Peyer's patch (tissue), 4 donors: ENCODE results near the gene NFATC2IP. TPM values are rescaled to one million over a fixed set of nuclear protein-coding genes. Genes with fewer than 3 reads are reported as not detected.
A peak's percentile ranks its signal among the peaks of the same experiment; 100 is the strongest.
"Not testable (repeated sequence)": the region's sequence is repeated elsewhere in the genome, so short reads cannot be mapped to it uniquely, and the experiment has no call there.

Experiments used
- DNase-seq, 3 donors: peaks; one replicate each; pipeline ENCODE4 v3.0.0-alpha.2; 2017 to 2019
- H3K27ac ChIP-seq, 4 donors: fragments of 200-600 bp; sonication (generic); one replicate each; pipeline ENCODE4 v1.5.1; 2016 to 2019
- H3K27me3 ChIP-seq, 2 donors: fragments of 200-600 bp; sonication (generic); one replicate each; pipeline ENCODE4 v1.5.1; 2019
- H3K36me3 ChIP-seq, 3 donors: fragments of 200-600 bp; sonication (generic); one replicate each; pipeline ENCODE4 v1.5.1; 2016 to 2019
- H3K4me1 ChIP-seq, 4 donors: fragments of 200-600 bp; sonication (generic); one replicate each; pipeline ENCODE4 v1.5.1; 2016 to 2019
- H3K4me3 ChIP-seq, 4 donors: fragments of 200-600 bp; sonication (generic); 1 replicate in 3 of 4; 2 replicates in 1 of 4; pipeline ENCODE4 v1.5.1; 2016 to 2019; ENCODE audit warnings: mild to moderate bottlenecking in 1 of 4
- H3K9me3 ChIP-seq, 4 donors: fragments of 200-600 bp; sonication (generic); one replicate each; pipeline ENCODE4 v1.5.1; 2016 to 2019; ENCODE audit warnings: mild to moderate bottlenecking in 1 of 4
- CTCF ChIP-seq, 6 experiments: fragments of 450-650 bp in 4 of 6; fragments of 200-600 bp in 2 of 6; sonication (generic) in 1 of 6; IDR thresholded peaks; one replicate each; pipeline ENCODE4 v1.5.1; 2017 to 2019; ENCODE audit warnings: antibody characterized with exemption in 6 of 6, mild to moderate bottlenecking in 3 of 6, moderate library complexity in 1 of 6
- POLR2A ChIP-seq, 2 donors: fragments of 450-650 bp; IDR thresholded peaks; one replicate each; pipeline ENCODE4 v1.5.1; 2017; ENCODE audit warnings: antibody characterized with exemption in 2 of 2, mild to moderate bottlenecking in 2 of 2, moderate library complexity in 2 of 2
- total RNA-seq, 4 donors: library from RNA; depleted of rRNA; stranded (reverse); fragments of >200 nt; gene quantifications; one replicate each; pipeline ENCODE4 v1.1.0, GENCODE V29; 2016

NFATC2IP gene
- total RNA-seq, 4 donors from 2014 or later: 53.8 to 86.5 (median 79.6) TPM

DNA sequence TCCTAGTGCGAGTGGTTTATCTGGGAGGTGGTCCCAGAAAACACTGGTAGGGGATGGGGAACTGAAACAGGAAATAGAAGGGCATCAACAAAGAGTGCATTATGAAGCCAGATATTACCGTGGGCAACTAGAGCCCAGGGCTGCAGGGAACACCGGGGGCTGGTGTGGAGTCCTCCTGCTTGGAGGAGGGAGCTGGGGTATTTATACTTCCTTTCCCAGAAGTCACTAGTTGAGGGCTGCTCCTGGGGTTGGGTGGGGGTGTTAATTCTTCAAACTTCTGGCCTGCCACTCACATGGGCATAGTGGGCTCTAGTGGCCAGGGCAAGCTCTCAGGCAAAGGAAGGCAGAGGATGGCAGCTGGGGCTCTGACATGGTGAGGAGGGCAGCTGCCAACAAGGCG, 48.8 kb downstream of the NFATC2IP start:
- no peak for DNase-seq
- no peaks in the 10 kb centered on the region for H3K36me3 ChIP-seq
- H3K27me3 ChIP-seq: no peaks in the 10 kb centered on the region
- TF ChIP-seq CTCF (IDR thresholded peaks at IDR 0.05): no peak
- TF ChIP-seq POLR2A (IDR thresholded peaks at IDR 0.05): no peak
- H3K4me1 ChIP-seq: no peaks in the 10 kb centered on the region
- H3K27ac ChIP-seq: no peak overlapping the region
- H3K9me3 ChIP-seq: no peaks in the 10 kb centered on the region
- H3K4me3 ChIP-seq: no peak overlapping the region

- no peak for TF ChIP-seq POLR2A (IDR thresholded peaks at IDR 0.05)
- no peaks in the 10 kb centered on the region for H3K36me3 ChIP-seq
- H3K4me3 ChIP-seq: no peak overlapping the region
- no peak overlapping the region for H3K27ac ChIP-seq
- no peaks in the 10 kb centered on the region for H3K9me3 ChIP-seq
- H3K4me1 ChIP-seq: no peaks in the 10 kb centered on the region
- no peaks in the 10 kb centered on the region for H3K27me3 ChIP-seq
- no peak for DNase-seq
Observed at GRCh38 chr16:29000019-29000418, 49.3 kb downstream of the NFATC2IP start.

GRCh38 chr16:29004496-29005139, 53.9 kb downstream of the NFATC2IP start:
- not testable (repeated sequence) for H3K4me3 ChIP-seq, H3K36me3 ChIP-seq, DNase-seq, H3K9me3 ChIP-seq, H3K27ac ChIP-seq, H3K27me3 ChIP-seq, H3K4me1 ChIP-seq

- H3K27ac ChIP-seq: peak overlapping the region in 2 of 4 donors; percentile 19 to 42
- TF ChIP-seq CTCF (IDR thresholded peaks at IDR 0.05): no peak
- TF ChIP-seq POLR2A (IDR thresholded peaks at IDR 0.05): no peak
- no peaks in the 10 kb centered on the region for H3K36me3 ChIP-seq
- H3K4me3 ChIP-seq: no peak overlapping the region
- no peaks in the 10 kb centered on the region for H3K4me1 ChIP-seq
- H3K9me3 ChIP-seq: no peaks in the 10 kb centered on the region
- no peaks in the 10 kb centered on the region for H3K27me3 ChIP-seq
- peak in 2 of 3 donors; percentile 52 to 58 for DNase-seq
Observed at GRCh38 chr16:29007730-29008593, 57.2 kb downstream of the NFATC2IP start.

- peak overlapping the region in 2 of 4 donors; percentile 13 to 42 for H3K27ac ChIP-seq
- H3K36me3 ChIP-seq: no peaks in the 10 kb centered on the region
- H3K9me3 ChIP-seq: no peaks in the 10 kb centered on the region
- H3K4me1 ChIP-seq: no peaks in the 10 kb centered on the region
- H3K4me3 ChIP-seq: no peak overlapping the region
- no peaks in the 10 kb centered on the region for H3K27me3 ChIP-seq
- TF ChIP-seq POLR2A (IDR thresholded peaks at IDR 0.05) (no peak), CTCF (IDR thresholded peaks at IDR 0.05) (no peak)
- DNase-seq: no peak
Observed at GRCh38 chr16:29009050-29009837, 58.5 kb downstream of the NFATC2IP start.

GRCh38 chr16:29009838-29010166, 59.1 kb downstream of the NFATC2IP start:
- Histone ChIP-seq H3K9me3 (no peaks in the 10 kb centered on the region), H3K4me1 (no peaks in the 10 kb centered on the region), H3K36me3 (no peaks in the 10 kb centered on the region), H3K27me3 (no peaks in the 10 kb centered on the region), H3K4me3 (no peak overlapping the region), H3K27ac (peak overlapping the region in 1 of 4 donors; percentile 42)
- no peak for DNase-seq
- TF ChIP-seq CTCF (IDR thresholded peaks at IDR 0.05) (no peak), POLR2A (IDR thresholded peaks at IDR 0.05) (no peak)
